ENCODE data around the gene UTP25.
"Not testable (repeated sequence)": the region's sequence is repeated elsewhere in the genome, so short reads cannot be mapped to it uniquely, and the experiment has no call there.

The UTP25 gene, protein sequence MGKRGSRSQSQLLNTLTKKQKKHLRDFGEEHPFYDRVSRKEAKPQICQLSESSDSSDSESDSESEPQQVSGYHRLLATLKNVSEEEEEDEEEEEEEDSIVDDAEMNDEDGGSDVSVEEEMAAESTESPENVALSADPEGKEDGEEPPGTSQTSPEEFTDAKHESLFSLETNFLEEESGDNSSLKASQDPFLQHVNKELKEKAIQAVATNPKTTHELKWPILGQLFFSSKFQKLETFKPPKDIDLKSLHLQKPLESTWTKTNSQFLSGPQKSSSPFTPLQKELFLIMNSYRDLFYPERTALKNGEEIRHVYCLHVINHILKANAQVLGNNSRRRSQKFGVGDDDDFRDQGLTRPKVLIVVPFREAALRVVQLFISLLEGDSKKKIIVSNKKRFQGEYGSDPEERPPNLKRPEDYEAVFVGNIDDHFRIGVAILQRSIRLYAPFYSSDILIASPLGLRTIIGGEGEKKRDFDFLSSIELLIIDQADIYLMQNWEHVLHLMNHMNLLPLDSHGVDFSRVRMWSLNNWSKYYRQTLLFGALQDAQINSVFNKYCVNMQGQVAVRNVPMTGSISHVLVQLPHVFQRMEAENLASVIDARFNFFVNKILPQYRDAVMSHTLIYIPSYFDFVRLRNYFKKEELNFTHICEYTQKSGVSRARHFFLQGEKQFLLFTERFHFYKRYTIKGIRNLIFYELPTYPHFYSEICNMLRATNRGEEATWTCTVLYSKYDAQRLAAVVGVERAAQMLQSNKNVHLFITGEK

DNA sequence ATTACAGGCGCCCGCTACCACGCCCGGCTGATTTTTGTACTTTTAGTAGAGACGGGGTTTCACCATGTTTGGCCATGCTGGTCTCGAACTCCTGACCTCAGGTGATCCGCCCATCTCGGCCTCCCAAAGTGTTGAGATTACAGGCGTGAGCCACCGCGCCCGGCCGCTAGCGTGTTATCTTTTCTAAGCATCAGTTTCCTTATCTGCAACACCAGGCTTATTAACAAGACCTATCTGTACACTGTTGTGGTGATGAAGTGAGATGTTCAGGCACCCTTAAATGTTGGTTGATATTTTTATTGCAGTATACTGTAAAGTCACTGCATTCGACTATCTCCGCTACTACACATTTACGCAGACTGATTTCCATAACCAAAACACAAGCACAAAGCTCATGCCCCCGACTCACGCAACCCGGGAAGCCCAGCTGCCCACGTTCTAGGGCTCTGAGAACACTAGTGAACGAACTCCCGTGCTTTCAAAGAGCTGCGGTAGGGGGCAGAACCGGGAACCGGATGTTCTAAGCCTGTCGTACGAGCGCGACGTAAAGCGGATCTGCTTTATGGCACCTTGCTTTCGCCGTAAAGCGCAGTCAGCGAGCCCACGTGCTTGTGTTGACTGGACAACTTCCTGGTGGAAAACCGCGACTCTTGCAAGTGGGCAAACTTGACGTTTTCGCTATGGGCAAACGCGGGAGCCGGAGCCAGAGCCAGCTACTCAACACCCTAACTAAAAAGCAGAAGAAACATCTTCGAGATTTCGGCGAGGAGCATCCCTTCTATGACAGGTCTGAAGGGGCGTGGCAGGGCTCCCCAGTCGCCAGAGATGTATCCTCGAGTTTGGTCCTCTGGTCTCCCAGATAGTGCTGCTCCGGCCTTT, at the start of gene UTP25:
UTP25 (plus strand) TSS at position 589 of the 879 bp plus-strand sequence; CDS start at position 681, 92 bp downstream.
- DNase-seq = peak; percentile 64 to 94

DNA sequence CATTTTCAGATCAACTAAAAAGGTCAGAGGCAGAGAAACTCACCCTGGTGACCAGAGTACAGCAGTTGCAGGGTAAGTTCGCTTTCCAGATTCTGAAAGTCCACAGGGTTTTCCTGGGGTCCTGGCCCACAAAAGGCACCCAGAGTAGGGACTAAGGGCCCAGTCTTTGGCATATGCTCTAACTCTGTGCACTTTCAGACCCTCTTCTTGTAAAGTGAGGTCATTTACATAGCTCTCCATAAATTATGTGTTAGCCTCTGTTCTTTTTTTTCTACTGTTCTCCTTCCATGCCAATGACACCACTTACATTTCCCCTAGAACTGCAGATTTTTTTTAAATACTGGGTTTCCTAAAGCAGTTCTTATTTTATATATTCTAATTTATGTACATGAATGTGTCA, 49.7 kb upstream of the UTP25 start:
- no peak for DNase-seq

DNA sequence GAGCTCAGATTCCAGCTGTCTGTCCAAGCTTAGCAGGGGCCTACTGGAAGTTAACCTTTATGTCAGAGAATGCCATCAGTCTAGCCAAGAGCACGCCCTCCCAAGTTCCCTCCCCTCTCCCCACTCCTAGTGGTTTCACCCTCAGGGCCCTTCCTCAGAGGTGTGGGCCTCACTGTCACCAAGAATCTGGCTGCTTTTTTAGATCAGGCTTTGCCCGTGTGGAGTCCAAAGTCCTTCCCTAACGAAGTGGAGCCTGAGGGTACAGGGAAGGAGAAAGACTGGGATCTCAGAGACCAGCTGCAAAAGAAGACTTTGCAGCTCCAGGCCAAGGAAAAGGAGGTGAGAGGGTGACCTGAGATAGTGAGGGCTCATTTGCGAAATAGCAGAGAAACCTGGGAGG, 47.5 kb upstream of the UTP25 start:
- DNase-seq = no peak

DNA sequence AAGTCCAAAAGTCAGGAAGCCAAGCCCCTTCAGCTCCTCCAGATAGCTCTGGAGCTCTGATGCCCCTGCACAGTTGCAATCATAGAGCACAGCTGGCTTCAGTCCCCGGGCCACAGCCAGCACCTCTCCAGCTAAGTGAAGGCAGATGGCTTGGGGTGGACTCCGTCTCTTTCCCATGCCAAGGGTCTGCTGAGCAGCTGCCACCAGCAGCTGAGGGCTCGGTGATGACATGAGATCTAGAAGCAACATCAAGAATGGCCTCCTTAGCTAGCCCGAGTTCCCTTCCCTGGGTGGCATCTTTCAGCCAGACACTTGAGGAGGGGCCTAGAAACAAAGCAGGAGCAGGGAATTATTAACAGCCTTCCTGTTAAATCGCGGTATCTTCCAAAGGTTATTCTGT, 44.4 kb upstream of the UTP25 start:
- no peak for DNase-seq

DNA sequence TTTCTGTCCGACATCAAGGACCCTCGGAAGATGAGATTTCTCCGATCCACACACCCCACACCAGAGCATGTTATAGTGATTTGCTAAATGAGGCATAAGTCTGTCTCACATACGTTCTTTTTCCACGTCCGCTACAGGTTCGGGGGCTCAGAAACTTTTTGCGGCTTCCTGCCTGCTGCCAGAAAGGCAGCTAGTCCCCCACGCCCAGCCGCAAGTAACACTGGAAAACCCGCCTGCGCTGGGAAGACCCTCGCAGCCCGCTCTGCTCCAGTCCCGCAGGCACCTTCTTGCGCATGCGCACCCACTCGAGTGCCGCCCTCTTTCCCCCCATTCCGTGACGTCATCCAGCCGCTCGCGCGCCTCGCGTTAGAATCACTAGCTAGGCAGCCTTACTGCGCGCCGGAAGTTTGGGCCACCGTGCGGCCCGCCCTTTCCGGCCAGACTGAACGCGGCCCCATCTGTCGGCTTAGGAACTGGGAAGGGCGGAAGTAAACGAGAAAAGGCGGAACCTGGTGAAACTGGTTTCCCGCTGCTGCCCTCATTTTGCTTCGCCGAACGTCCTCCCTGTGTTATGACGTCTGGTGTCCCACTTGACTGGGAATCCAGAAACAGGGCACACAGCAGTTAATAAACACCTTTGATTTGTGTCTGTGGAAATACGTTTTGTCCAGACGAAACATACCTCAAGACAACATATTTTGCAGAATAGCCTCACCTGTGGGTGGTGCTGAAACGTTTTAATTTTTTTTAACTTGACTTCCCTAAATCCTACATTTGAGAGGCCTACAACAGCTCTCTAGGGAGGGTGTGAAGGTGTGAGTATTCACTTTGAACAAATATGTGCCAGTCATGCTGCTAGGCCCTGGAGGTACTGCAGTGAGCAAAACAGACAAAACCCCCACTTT, 43.3 kb upstream of the UTP25 start, which contains the start of gene C1orf74:
C1orf74 (minus strand) TSS at position 295 of the 905 bp plus-strand sequence. CDS start 925 bp downstream, outside the sequence.
- peak; percentile 96 to 99 for DNase-seq

DNA sequence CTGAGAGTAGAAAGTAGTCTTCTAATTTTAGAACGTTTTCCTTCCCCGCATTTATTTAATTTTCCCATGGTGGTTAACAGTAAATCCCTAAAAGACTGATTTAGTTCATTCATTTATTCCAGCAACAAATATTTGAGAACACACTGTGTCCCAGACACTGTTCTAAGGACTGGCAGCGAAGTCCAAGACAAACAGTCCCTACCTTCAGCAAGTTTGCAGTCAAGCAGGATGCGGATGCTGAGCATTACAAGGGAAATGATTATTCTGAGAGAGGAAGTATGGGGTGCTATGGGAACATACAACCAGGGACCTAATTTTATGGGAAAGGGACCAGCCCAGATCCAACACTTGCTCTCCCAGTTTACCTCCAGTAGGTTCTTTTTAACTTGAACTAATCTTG, 42.2 kb upstream of the UTP25 start:
- DNase-seq = no peak

DNA sequence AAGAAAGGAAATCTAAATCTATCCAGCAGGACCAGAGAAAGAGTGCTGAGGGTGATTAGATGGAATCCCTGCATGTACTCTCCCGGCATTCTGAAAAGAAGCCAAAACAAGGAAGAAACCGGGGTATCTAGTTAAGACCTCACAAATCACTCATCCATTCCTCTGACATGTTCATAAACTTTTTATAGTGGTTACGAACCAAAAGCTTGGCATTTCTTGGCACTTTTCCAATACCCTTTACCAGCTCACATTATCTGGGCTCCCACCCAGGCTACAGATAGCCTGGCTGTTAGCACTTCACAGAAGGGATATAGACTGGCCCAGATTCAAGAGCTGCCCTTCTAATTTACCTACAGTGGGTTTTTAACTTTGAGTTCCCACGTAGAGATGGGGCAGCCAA, 41.6 kb upstream of the UTP25 start:
- no peak for DNase-seq

DNA sequence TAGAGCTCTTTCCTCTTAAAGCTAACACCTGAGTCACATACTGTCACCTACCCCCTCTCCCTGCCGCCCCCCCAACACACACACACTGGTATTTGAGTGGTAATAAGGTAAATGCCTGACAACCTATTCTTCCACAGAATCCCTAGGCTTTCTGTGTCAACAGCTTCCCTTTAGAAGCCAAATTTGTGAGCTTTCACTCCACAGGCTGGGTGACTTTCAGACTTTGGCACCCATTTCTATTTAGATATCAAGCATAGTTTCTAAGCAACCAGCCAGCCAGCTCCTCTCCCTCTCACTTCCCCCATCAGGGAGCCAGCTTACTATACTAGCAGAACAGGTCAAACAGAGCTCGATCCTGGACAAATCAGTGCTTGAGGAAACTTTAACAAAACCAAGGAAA, 40.2 kb upstream of the UTP25 start:
- DNase-seq = no peak

DNA sequence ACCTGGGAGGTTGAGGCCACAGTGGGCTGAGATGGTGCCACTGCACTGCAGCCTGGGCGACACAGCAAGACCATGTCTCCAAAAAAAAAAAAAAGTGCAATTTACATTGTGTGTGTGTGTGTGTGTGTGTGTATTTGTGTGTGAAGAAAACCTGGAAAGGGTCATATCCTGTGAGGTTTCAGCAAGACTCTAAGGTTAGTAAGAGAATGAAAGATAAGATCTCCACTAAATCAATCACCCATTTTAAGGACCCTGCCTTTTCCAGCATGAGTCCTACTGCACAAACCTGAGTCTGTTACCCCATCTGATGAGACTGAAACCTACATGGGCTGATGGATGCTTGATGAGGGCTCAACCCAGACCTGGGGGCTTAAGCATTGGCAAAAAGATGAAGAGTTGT, 38.5 kb upstream of the UTP25 start:
- no peak for DNase-seq

DNA sequence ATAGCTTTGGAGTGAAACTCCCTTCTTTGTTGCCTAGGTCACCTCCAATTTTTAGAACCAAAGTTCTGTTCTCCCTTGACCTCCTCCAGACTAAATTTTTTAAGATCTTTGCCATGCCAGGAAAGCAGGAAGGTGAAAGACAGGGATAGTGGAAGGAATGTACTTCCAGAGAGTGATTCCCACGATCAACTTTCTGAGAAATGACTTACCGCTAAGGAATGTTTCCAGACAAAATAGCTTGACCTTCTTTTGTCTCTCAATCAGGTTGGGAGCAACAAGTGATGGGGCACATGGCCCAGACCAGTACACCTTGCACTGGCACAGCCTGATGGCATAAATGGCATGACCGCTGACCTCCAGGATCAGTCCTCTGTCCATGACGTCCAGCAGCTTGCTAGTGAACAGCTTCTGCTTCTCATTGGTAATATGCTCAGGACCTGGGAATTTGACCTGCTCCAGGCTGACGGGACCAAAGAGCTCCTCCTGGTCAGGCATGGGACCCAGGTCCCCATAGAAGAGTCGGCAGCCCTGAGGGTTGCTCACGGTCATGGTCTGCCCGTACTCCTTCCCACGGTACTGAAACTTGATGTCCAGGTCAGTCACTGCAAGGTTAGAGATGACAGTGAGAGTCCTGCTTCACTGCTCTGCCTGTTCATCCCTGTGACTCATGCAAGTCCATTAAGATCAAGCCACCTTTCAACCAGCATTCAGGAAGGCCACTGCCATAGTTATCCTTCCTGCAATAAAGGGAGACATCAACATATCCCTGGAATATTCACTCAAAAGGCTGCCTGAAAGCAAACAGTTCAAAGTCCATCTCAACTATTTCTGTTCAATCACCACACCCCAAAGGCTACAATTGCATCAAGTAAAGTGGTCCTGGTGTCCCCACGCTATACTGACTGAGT, 37.2 kb upstream of the UTP25 start:
- no peak for DNase-seq

DNA sequence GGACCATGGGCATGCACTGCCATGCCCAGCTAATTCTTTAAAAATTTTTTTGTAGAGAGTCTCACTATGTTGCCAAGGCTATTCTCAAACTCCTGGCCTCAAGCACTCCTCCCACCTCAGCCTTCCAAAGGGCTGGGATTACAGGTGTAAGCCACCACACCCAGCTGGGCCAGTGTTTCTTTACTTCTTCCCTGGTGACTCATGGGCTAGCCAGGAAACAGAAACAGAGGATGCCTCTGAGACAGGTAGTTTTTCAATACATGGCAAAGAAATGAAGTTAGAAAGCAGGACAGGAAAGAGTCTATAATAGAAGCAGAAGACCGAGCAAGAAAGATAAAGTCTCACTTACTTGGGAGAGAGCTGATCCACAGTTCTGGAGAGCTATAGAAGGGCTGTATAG, 35.9 kb upstream of the UTP25 start:
- no peak for DNase-seq

DNA sequence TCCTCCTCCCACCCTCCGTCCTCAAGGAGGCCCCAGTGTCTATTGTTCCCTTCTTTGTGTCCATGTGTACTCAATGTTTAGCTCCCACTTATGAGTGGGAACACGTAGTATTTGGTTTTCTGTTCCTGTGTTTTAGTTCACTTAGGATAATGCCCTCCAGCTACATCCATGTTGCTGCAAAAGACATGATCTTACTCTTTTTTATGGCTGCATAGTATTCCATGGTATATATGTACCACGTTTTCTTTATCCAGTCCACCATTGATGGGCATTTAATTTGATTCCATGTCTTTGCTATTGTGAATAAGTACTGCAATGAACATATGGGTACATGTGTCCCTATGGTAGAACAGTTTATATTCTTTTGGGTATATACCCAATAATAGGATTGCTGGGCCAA, 34.1 kb upstream of the UTP25 start:
- not testable (repeated sequence) for DNase-seq

DNA sequence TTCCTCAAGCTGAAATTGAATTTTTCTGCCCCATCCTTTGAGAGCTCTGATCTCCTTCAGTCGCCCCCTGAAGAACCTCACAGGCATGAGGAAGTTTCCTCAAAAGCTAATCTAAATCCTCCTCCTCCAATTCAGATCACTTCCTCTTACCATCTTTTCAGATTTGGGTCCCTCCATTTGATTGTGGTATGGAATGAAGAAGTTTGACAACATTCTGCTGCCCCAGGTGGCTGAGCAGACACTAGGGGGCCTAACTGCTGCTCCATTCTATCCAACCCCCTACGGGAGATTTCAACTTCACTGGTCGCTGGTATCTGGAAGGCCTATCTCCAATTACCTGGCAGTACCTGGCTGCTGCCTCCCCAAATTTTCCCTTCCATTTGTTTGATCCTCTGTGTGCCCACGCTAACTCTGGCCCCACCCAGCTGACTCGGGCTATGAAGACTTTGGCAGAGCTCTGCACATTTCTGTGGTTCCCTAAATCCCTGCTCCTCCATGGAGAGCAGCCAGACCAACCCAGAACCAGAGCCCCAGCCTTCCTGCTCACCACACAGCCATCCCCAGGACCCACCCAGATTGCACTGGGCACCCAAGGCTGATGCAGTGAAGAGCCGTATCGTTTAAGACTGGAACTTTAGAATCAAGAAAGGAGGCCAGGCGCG, 29.7 kb upstream of the UTP25 start:
- no peak for DNase-seq

DNA sequence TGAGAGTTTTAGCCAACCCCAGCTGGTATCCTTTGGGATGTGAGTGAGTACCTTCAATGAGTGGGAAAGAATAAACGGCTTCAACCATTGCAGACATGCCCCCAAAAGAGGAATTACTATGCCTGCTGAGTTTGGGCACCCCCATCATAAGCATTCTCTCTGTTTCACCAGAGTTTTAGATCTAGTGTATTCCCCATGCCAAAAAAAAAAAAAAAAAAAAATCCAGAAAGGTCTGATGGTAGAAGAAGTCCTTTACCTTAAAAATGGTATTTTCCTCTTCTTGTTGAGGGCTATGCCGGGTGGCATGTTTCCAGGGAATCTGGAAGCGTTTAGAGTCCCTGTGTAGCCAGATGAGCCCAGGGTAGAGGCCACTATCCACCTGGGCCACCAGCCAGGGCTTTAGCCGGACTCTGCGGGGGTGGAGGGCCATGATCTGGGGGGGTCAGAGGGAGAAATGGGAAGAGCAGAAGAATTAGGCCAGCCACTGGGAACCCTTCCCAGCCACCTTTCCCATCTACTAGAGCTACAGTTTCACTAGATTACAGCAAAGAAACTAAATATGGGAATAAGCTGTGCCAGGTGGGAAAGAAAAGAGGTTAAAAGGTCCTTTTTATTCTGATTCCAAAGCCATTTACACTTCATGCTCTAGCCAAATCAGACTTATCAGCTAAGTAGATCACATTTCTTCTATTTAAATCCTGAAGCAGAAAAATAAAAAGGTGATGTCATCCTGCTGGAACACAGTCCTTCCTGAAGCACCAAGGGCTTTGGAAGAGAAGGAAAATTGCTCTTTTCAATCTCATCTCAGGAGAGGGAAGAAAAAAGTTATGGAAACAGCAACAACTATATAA, 26.6 kb upstream of the UTP25 start:
- no peak for DNase-seq

DNA sequence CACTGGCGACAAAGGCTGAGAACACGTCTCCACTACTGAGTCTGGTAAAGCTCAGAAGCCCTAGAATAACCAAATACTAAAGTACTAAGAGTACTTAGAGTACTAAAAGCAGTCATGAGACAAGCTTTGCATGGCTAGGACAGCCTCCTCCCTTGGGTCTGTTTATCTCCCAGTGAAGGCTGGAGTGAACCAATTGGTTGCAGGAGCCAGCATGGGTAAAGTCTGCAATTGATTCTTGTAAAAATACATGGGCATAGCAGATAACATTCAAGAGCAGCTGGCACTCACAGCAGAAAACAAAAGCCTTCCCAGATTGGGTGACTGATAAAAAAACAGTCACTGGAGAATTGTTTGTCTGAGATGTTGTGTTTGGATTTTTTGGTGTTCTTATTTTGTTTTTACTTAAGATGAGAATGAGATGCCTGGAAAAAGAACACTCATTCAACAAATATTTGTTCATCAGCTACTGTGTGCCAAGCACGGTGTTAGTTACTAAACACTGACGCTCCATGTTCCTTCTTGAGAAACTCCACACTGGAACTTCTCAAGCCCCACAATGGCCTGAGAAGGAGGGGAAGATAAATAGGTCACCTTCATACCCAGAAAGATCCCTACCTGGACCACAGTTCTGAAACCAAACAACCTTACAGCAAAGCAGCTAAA, 25.5 kb upstream of the UTP25 start:
- DNase-seq = no peak

DNA sequence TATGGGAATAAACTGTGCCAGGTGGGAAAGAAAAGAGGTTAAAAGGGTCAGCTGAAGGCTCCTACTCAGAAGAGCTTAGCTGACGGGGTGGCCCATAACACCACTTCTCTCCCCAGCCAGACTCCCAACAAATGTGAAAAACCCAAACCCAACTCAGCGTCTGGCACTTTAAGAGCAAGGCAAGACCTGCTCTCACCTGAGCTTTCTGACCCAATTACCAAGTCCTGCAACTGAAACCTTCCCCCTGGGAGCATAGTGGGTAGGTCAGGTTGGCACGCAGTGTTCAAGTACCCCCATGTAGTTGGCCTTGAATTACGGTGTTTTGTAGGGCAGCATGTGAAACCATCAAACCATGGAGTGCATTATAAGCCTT, 25.0 kb upstream of the UTP25 start:
- no peak for DNase-seq

DNA sequence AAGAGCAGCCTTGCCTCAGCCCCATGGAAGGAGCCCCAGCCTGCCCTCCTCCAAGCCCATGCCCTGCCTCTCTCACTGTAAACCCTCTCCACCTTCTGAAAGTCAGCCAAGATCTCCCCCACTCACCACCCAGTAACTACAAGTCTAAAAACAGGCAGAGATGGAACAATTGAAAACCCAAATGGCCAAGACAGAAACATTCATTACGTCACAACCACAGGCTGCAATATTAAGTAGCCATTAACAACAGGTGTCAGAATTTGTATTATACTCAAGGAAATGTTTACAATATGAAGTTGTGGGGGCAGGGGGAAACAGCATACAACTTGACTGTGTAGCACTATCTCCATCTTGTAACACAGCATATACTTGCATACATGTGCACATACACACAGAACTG, 24.2 kb upstream of the UTP25 start:
- no peak for DNase-seq

DNA sequence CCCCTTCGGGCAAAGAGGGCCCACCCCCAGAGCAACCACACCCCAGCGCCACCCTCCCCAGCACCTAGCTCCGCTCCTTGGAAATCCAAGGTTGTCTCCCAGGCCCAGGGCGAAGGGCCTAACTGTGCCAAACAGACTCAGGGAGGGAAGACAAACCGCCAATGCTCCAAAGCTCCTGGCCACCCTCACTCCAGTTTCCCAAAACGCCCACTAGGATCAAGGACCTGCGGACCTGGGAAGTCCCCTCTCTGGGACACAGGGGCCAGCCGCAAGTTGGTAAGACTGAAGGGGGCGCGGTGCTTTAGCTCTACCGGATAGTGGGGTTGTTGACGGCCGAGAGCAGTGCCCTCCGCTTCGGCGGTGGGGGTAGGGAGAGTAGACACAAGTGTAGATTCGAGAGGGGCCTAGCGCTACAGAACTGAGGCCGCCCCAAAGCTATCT, 22.4 kb upstream of the UTP25 start:
- DNase-seq = no peak
